NCI-H524 (cell line): ENCODE data around the gene PPP2R5C.

Source experiments
- DNase-seq, 2 experiments: peaks; one replicate each; lab custom pipeline; 2025; lab: John Stamatoyannopoulos, UW

The PPP2R5C gene

DNA sequence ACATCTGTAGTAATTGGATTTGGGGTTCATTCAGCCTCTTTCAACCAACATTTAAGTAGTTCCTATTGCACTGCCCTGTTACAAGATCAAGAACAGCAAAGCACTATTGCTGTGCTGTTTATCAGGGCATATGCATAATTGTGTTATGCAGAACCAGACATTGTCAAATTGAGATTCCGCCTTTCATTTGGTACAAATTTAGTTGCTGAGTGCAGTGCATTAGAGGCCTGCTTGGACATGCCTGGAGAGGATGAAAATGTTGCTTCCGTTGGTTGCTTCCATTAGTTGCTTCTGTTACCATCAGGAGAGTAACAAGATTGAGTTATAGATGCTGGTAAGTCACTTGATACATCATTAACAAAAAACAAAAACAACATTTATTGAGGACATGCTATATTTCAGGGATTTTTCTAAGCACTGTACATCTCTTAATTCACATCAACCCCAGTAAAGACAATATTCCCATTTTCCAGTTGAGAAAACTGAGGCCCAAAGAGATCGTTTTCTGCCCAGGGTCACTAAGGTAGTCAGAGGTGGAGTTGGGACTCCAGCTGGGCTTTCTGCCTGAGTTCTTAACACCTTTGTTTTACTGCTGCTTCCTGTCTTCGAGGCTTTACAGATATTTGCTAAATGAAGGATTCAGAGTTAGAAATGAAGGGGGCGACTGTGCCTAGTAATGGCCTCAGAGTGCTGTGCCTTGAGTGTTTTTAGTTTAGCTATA is 79.3 kb downstream of the PPP2R5C start:
- DNase-seq = no peak

DNA sequence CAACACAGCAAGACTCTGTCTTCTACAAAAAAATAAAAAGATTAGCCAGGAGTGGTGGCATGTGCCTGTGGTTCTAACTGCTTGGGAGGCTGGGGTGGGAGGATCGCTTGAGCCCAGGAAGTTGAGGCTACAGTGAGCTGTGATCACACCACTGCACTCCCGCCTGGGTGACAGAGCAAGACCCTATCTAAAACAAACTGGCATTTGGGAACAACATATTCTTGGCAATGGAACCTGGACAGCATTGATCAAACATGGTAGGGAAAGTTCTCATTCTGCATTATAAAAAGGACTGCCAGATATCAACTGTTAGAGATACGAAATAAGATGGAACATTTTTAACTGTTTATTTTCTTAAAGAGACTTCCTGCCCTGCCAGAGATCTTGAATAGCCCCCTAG is 81.5 kb downstream of the PPP2R5C start:
- no peak for DNase-seq

DNA sequence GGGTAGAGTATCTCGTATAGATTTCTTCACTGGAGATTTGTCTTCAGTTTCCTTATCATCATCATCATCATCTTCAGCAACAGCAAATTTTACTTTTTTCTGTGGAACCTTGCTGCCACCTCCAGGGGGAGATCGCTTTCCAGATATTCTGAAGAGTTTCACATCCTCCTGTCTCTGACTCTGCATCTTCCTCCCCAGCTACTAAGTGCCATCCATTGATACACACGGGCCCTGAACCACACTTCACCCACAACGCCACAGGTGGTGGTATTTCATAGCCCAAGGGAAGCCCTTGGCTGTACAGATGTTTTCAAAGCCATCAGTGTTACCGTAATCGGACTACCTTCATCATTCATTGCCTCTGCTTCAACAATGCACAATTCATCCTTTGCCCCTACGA is 82.2 kb downstream of the PPP2R5C start:
- DNase-seq = no peak

DNA sequence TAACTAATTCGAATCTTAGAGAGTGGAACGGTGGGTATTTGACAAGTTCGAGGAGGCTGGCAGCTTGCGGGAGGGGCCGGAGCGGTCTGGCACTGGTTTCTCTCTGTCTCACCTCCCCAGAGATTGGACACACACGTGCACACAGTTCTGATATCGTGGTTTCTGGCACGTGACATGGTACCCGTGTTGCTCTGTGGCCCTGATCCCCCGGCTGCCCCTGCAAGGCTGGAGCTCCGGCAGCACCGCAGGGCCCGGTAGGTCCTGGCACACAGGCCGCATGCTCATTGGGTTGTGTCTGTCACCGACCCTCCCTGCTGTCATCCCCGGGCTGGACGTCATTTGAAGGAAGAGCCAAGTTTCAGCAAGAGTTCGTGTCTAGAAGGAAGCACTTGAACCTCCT is 82.7 kb downstream of the PPP2R5C start:
- no peak for DNase-seq

DNA sequence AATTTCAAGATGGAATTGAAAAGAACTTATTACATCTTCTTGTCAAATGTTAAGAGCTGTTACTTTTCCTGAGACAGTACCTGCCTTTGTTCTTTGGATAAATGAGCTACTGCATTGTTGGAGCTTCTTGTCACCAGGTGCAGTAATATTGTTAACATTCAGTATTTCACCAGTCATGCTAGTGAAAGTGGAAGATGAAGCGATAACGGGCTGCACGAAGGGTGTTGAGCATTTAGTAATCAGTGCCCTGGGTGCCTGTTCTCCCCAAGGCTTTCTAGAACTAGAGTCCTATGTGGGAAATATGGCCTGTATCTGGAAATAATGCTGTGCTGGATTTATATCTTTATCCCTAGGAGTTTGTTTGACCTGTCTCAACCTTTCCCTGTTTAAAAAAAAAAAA is 83.2 kb downstream of the PPP2R5C start:
- DNase-seq = no peak

DNA sequence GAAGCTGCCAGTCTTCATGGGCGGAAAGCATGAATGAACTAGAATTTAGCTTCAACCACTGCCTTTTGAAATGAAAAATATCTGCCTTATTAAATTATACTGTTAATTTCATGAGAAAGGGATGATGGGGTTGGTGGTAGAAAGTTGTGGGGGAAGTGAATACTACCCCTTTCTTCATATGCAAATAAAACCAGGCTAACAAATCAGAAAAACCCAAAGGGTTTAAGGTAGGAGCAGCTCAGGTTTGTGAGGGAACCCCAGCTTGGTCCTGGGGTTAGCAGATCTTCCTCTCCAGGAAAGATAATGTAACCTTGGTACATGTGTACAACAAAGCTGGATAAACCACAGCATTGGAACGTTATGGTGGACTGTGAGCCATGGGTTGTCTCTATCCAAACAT is 84.0 kb downstream of the PPP2R5C start:
- no peak for DNase-seq

DNA sequence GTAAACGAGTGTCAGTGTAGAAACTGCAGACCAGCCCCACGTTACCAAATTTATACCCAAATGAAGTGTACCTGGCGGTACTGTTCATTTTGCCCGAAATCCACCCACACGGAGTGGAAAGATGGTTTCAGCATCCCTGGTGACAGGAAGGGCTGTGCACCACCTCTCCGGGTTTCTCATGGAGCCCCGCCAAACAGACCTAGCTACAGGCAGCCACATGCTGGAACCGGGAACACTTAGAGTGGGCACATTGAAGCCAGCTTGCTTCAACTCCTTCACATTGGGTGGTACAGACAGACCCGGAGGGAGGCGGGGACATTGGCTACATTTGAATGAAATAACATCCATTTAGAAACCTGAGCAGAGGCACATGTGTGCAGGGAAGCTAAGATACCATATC is 84.4 kb downstream of the PPP2R5C start:
- no peak for DNase-seq

DNA sequence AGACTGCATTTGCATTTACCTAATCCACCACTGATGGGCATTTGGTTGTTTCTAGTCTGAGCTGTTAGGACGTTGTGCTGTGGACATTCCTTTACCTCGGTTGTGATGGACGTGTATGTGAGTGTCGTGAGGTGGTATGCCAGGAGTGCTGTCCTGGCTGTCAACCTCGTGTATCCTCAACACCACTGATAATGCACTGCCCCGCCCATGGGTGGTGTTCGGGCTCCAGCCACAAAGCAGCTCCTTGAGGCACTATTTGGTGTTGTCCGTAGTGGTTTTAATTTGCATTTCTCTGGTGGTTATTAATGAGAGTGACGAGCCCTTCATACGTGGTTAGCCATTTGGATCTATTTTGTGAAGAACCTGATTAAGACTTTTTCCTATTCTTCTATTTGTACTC is 87.6 kb downstream of the PPP2R5C start:
- no peak for DNase-seq

DNA sequence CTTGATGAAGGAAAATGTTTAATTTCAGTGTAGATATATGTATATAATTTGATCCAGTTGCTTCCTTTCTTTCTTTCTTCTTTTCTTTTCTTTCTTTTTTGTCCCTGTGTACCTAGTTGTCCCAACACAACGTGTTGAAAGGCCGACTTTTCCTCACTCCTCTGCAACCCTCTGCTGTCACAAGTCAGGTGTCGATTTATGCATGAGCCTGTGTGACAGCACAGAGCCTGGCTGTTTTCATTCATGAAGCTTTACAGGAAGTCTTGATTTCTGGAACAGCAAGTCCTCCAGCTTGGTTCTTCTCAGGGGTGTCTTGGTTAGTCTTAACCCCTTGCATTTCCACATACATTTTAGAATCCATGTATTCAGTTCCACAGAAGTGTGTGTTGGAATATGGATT is 88.1 kb downstream of the PPP2R5C start:
- DNase-seq = no peak

DNA sequence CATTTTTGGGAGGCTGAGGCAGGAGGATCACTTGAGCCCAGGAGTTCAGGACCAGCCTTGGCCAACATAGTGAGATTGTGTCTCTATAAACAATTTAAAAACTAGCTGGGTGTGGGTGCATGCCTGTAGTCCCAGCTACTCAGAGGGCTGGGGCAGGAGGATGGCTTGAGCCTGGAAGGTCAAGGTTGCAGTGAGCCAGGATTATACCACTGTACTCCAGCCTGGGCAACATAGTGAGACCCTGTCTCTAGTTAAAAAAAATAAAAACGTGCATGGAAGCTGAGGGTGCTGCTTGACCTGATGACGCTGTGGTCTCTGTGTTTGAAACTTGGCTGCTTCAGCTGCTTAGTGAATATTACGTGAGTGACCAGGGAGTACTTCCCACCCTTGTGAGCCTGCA is 89.7 kb downstream of the PPP2R5C start:
- no peak for DNase-seq

DNA sequence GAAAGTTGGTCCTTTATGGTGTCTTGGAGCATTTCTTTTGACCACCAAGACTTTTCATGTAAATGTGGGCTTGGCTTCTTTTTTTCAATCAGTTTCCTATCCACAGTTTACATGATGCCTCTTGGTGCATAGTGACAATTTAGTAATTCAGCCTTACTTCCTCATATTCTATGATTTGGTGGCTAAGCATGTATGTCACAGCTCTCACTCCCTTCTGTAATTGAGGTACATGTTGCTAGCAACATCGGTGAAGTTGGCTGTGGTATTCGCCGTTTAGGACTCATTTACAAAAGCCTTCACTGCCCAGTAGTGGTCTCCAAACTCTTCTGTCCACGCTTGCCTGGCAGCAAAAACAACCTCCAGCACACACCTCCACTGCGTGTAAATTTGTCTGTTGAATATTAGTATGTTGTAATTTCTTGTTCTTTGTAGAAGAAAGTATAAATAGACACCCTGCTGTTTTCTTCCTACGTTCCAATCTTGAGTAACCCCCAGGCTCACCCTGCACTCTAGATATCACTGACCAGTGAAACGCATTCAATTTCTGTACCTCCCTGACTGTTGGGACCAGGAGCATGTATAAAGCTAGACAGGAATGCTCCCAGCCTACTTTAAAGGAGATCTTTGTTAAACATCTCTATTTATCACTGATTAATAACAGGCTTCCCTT is 90.4 kb downstream of the PPP2R5C start:
- DNase-seq = no peak

DNA sequence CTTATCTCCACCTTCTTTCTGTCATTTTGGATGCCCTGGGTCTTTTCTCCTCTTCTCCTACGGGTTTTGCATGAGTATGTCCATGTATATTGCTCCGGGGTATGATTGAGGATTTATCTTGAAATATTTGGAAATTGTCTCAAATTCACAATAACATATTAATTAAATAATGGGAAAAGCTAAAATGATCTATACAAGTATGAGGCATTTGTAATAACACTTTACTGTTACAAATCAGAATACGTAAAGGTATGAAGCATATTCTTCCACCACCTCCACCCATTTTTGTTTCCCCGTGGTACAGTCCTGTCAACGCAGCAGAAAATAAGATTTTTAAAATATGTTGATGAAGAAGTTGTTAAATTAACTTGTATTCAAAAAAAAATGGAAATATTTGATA is 91.3 kb downstream of the PPP2R5C start:
- no peak for DNase-seq

DNA sequence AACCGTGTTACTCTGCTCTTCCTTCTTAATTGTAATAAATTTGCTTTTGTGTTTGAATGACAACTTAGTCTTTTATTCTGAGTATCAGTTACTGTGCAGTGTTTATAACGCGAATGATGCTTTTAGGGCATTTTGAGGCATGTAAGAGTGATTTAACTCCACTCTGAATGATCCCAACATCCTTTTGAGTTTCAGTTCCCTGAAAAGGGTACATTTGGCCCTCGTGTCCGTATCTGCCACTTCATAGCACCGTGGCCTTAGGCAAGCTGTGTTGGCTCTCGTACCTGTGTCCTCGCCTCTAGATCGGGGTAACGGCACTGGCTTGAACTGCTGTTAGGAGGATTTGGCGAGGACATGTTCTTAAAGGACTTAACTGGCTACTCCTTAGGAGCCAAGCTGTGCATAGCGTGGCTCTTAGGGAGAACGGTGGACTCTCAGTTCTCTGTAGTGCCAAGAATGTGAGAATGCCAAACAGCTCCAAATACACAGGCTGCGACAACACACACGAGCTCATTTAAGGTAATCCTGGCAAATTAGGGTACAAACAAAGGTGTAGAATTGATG is 92.0 kb downstream of the PPP2R5C start:
- no peak for DNase-seq

DNA sequence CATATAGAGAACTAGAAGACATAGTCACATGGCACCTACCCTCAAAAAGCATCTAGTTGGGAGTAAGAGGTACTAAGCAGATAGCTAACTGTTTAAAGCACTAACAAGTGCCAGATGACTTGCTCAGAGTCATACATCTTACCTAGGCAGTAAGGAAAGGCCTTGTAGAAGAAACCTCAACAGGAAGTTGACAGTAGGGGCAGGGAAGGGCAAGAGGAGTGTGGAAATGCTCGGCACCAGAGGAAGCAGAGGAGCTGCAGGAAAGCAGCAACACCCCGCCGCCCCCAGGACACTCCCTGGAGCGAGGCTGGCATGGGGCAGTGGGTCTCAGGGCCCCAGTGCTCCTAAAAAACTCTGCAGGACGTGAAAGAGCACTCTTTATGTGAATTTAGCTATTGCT is 92.9 kb downstream of the PPP2R5C start:
- DNase-seq = no peak

DNA sequence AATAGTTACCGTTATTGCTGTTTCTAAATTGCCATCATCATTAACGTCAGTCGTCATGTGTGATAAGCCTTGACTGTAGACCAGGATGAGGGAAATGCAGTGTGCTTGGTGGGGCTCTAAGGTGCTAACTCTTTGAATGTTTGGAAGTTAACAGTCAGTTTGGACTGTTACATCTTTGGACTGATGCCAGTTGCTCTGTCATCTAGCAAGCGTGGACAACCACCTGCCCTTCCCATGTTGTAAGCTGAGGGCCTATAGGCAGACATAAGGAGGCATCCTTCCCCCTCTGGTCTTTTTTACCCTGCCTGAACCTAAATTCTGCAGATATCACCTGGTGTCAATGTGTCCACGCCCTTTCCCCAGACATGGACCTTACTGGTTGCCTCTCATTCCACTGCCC is 94.4 kb downstream of the PPP2R5C start:
- no peak for DNase-seq

DNA sequence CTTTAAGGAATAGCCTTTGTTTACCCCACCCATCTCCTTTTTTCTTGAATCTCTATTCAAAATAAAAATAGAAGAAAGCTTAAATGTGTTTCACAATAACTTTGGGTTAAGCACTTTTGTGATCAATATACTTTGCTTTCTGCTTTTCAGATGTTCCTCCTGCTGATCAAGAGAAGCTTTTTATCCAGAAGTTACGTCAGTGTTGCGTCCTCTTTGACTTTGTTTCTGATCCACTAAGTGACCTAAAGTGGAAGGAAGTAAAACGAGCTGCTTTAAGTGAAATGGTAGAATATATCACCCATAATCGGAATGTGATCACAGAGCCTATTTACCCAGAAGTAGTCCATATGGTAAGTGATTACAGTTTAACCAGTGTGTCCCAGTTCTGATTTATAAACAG is 95.0 kb downstream of the PPP2R5C start:
- DNase-seq = no peak

DNA sequence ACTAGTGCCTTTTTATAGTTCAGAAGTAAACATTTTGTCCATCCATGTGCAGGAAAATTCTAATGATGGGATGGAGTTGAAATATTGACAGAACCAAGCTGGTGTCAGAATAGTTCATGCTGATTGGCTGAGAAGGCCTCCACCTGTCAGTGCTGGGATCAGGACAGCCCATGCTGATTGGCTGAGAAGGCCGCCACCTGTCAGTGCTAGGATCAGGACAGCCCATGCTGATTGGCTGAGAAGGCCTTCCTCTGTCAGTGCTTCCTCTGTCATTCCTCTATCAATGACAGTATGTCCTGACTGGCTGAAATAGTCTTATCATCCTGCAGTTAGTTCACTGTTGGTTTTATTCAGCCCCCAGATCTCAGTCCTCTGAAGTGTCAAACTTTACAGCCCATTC is 95.7 kb downstream of the PPP2R5C start:
- no peak for DNase-seq

DNA sequence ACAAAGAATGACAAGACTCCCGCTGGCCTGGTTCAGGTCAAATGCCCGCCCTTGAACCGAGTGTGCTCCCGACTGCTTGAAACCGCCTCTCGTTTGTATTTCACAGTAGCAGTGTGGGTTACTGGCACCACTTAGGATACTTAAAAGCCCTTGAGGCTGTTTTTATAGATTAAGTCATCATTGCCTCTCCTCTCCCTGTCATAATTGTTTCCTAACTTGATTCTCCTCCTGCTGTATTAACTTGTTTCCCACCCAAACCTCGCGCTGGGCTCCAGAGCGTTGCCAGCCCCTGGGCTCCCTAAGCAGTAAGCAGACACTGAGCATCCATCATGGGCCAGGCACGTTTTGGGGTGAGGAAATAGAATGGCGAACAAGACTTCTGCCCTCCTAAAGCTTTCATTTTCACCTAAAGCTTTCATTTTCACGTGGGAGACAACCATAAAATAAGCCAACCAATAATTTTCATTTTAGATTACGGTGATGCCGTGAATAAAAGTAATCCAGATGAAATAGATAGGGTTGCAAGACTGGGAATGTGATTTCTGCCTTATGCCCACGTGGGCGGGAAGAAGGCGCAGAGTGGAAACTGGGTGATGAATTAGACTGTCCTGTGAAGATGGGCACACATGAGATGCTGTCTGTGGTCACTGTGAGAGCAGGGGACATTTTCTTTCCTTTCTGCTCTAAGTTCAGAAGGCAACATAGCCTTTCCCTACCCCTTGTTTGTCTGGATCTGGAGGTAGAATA is 97.5 kb downstream of the PPP2R5C start:
- no peak for DNase-seq

DNA sequence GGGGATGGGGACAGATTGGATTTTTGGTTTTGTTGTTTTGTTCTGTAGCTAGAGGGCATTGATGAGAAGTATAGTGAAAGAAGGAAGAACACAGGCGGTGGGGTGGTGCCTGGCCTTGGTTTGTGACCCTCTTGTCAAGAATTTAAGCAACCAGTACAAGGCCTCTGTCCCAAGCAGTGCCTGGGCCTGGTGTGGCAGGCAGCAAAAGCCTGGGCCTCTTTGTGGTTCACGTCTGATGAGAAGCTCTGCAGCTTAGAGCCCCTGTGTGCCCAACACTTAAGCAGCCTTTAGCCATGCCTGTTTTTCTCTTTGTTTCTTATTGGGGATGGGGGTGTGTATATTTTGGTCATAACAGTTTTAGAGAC is 98.0 kb downstream of the PPP2R5C start:
- no peak for DNase-seq

DNA sequence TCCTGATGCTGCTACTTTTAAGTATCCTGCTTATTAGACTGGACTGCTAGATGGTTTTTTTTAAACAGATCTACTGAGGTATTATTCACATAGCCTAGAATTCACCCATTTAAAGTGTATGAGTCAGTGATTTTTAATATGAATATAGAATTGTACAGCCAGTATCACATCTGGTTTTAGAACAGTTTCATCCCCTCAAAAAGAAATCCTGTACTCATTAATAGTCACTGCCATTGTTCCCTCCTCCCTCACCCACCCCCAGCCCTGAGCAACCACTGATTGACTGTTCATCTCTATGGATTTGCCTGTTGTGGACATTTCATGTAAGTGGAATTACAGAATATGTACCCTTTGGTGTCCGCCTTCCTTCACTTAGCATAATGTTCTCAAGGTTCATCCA is 98.4 kb downstream of the PPP2R5C start:
- no peak for DNase-seq

DNA sequence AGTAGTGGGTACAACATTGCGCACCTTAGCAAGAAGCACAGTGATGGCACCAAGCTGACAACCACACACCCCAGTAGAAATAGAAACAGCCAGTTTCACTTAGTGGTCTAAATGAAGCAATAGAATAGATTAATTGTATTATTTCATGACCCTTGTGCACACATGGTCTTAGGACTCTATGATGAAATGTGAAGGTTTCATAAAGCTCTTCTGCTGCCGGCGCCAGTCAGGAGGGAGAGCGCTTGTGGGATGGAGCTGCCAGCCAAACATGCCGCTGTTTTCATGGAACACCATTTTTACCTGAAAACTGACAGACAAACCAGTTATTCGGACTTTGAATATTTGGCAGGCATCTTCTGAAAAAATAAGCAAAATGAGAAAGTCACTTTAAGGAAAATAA is 100.0 kb downstream of the PPP2R5C start:
- DNase-seq = no peak

DNA sequence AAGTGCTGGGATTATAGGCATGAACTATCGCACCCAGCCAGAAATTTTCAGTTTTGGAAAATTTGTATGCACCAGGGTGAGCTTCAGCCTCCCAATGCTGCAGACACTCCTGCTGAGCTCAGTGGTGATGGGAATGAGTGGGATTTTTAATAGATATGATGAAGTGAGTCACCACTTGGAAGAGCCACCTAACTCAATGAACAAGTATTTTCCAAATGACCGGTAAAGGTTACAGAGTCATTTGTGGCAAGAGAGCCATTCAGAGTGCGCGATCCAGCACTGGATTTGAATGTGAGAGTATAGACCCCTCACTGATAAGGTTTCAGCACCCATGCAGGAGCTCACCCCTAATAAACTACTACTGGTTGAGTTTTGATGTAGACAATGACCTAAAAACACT is 100.7 kb downstream of the PPP2R5C start:
- no peak for DNase-seq

DNA sequence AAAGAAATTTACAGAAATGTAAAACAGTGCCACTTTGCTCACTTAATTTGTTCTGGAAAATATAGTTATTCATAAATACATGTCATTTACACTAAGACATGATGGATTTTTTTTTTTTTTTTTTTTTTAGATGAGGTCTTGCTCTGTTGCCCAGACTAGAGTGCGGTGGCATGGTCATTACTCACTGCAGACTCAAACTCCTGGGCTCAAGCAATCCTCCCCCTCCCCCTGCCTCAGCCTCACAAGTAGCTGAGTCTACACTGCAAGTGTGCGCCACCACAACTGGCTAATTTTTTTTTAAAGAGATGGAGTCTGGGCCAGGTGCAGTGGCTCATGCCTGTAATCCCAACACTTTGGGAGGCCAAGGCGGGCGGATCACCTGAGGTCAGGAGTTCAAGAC is 101.2 kb downstream of the PPP2R5C start:
- no peak for DNase-seq
